HG02973 (cell line): ENCODE measurements around the gene TOGARAM1.

Experiments
- ATAC-seq: cut with Tn5 transposase; IDR thresholded peaks from one replicate; pipeline ENCODE4 v1.9.1; 2021; ENCODE audit warnings: moderate library complexity; ENCODE audit not compliant: unreplicated experiment

TOGARAM1 gene

GRCh38 chr14:45083976-45084722 is 122.2 kb downstream of the TOGARAM1 start, which contains the start of gene PRPF39:
PRPF39 (plus strand) TSS chr14:45084116; CDS start chr14:45095240, 11,124 bp downstream.
- peak; percentile 92 for ATAC-seq

- no peak for ATAC-seq
These were observed 123.0 kb downstream of the TOGARAM1 start for GRCh38 chr14:45084946-45085346.

- peak; percentile 79 for ATAC-seq
These were observed 127.8 kb downstream of the TOGARAM1 start for GRCh38 chr14:45089813-45090212.

GRCh38 chr14:45091710-45092109 is 129.7 kb downstream of the TOGARAM1 start:
- no peak for ATAC-seq

GRCh38 chr14:45094275-45094674 is 132.3 kb downstream of the TOGARAM1 start:
- ATAC-seq, result no peak

- ATAC-seq, result no peak
These were observed 133.2 kb downstream of the TOGARAM1 start for GRCh38 chr14:45095143-45095542.

- ATAC-seq, result no peak
These were observed 134.2 kb downstream of the TOGARAM1 start for GRCh38 chr14:45096218-45096617.

DNA sequence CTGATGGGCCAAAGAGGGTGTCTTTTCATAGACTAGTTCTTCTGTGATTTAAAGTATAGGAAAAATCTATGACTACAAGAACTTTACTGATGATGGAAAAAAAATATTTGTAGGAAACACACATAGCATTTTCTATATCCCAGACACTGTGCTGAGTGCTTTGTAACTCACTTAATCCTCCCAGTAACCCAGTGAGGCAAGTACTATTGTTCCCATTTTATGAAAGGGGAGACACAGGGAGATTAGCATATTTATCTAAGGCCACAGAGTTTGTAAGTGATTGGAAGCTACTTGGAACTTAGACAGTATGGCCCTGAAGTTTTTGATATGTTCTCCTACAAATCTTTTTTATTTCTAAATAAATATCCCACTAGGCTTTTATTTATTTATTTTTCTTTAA is 141.8 kb downstream of the TOGARAM1 start:
- no peak for ATAC-seq

- no peak for ATAC-seq
These were observed 142.6 kb downstream of the TOGARAM1 start for GRCh38 chr14:45104561-45104960.

- ATAC-seq, result no peak
These were observed 151.1 kb downstream of the TOGARAM1 start for GRCh38 chr14:45112896-45113781.

- no peak for ATAC-seq
These were observed 152.3 kb downstream of the TOGARAM1 start for GRCh38 chr14:45114327-45114726.

GRCh38 chr14:45118594-45118993 is 156.6 kb downstream of the TOGARAM1 start:
- no peak for ATAC-seq

- ATAC-seq, result no peak
These were observed 158.1 kb downstream of the TOGARAM1 start for GRCh38 chr14:45120096-45120495.

- no peak for ATAC-seq
These were observed 161.3 kb downstream of the TOGARAM1 start for GRCh38 chr14:45123271-45123670.
